GM12878 (cell line): ENCODE measurements around the gene GOLGA6A. TPM values are rescaled to one million over a fixed set of nuclear protein-coding genes. Genes with fewer than 3 reads are reported as not detected.

Source experiments
- ATAC-seq: fragments of 200-7000 bp; cut with Tn5 transposase; 3 replicates; pipeline ENCODE4 v1.9.1; 2020; ENCODE audit warnings: mild to moderate bottlenecking, moderate library complexity
- BruUV-seq: library from RNA; stranded (reverse); fragments of 400-500 nt; replicated peaks from 2 replicates; lab custom pipeline; 2021; lab: Mats Ljungman, UMichigan
- CTCF ChIA-PET: fragments of 300-600 bp; sonication (Branson Sonifier 250); formaldehyde crosslinking; extraction: SDS; loops from one replicate; lab custom pipeline; 2021; ENCODE audit warnings: inconsistent platforms; lab: Yijun Ruan, JAX
- POLR2A ChIA-PET: fragments of 350-600 bp; formaldehyde crosslinking; extraction: SDS; loops from one replicate; lab custom pipeline; 2021; ENCODE audit warnings: inconsistent platforms; lab: Charles Lee
- RAD21 ChIA-PET: fragments of 300-600 bp; sonication (Branson Sonifier 250); formaldehyde crosslinking; loops from one replicate; lab custom pipeline; 2023; ENCODE audit warnings: antibody characterized with exemption; ENCODE audit not compliant: unreplicated experiment; lab: Charles Lee
- SMC1A ChIA-PET: fragments of 300-600 bp; sonication (Branson Sonifier 250); formaldehyde crosslinking; loops from one replicate; lab custom pipeline; 2023; ENCODE audit not compliant: unreplicated experiment, uncharacterized antibody; lab: Charles Lee
- DNase-seq: peaks from one replicate; pipeline ENCODE4 v3.0.0-alpha.2; 2011; ENCODE audit warnings: low read depth, low spot score
- FAIRE-seq: peaks from 3 replicates; lab custom pipeline; 2011; peaks lifted over from hg19 to GRCh38; lab: Jason Lieb, UNC
- H2AFZ ChIP-seq: 2 replicates; pipeline ENCODE4 v1.6.0; 2011; ENCODE audit warnings: low read depth, low read length, control low read depth; ENCODE audit not compliant: control insufficient read depth
- H3K27ac ChIP-seq: 2 replicates; pipeline ENCODE4 v1.5.1; 2011; ENCODE audit warnings: control low read depth; ENCODE audit not compliant: control insufficient read depth, insufficient read depth
- H3K27me3 ChIP-seq, 2 experiments: replicated peaks in 1 of 2; 2 replicates each; pipeline versions ENCODE4 v1.6.0 to v1.6.1; 2011; ENCODE audit warnings: low read length in 1 of 2; ENCODE audit not compliant: control insufficient read depth in 2 of 2, insufficient read depth in 2 of 2
- H3K36me3 ChIP-seq, 2 experiments: 2 replicates each; pipeline ENCODE4 v1.5.1; 2011; ENCODE audit warnings: low read length in 1 of 2; ENCODE audit not compliant: control insufficient read depth in 2 of 2, insufficient read depth in 2 of 2
- H3K4me1 ChIP-seq: 2 replicates; pipeline ENCODE4 v1.6.1; 2011; ENCODE audit warnings: mild to moderate bottlenecking, low read length, moderate library complexity, mixed read lengths; ENCODE audit not compliant: control insufficient read depth, insufficient read depth
- H3K4me2 ChIP-seq: 2 replicates; pipeline ENCODE4 v1.6.0; 2011; ENCODE audit warnings: control low read depth; ENCODE audit not compliant: control insufficient read depth, insufficient read depth
- H3K4me3 ChIP-seq: fragments of 200-600 bp; sonication (generic); 2 replicates; pipeline ENCODE4 v1.5.1; 2016
- H3K79me2 ChIP-seq: 2 replicates; pipeline ENCODE4 v1.6.0; 2011; ENCODE audit warnings: low read length; ENCODE audit not compliant: control insufficient read depth, insufficient read depth
- H3K9ac ChIP-seq: 2 replicates; pipeline ENCODE4 v1.8.0; 2011; ENCODE audit warnings: low read length, control low read depth, mixed read lengths; ENCODE audit not compliant: control insufficient read depth, insufficient read depth
- H3K9me3 ChIP-seq: replicated peaks from 3 replicates; pipeline ENCODE4 v1.5.1; 2011; ENCODE audit warnings: mild to moderate bottlenecking, low read length; ENCODE audit not compliant: control insufficient read depth, insufficient read depth
- H4K20me1 ChIP-seq: 2 replicates; pipeline ENCODE4 v1.6.0; 2011; ENCODE audit not compliant: control insufficient read depth, insufficient read depth
- ATF3 ChIP-seq: IDR thresholded peaks from 2 replicates; pipeline ENCODE4 v1.6.1; 2011; ENCODE audit warnings: low read depth, mild to moderate bottlenecking, low read length, moderate library complexity, borderline replicate concordance; ENCODE audit errors: extremely low read depth
- CREB1 ChIP-seq: IDR thresholded peaks from 2 replicates; pipeline ENCODE4 v1.6.1; 2012; ENCODE audit warnings: low read depth, mild to moderate bottlenecking, inconsistent platforms
- EP300 ChIP-seq, 2 experiments: fragments of 150-350 bp in 1 of 2; IDR thresholded peaks; 2 replicates each; pipeline ENCODE4 v1.6.1; 2011 to 2012; ENCODE audit warnings: low read depth in 2 of 2, low read length in 2 of 2, borderline replicate concordance in 1 of 2, improper control_type of control experiment in 1 of 2, inconsistent platforms in 1 of 2; ENCODE audit not compliant: control insufficient read depth in 1 of 2
- MTA2 ChIP-seq: fragments of 450-650 bp; IDR thresholded peaks from 2 replicates; pipeline ENCODE4 v1.6.1; 2016; ENCODE audit warnings: low read depth, mild to moderate bottlenecking, moderate library complexity
- PBX3 ChIP-seq: IDR thresholded peaks from 2 replicates; pipeline ENCODE4 v1.6.1; 2011; ENCODE audit warnings: mild to moderate bottlenecking, low read depth, low read length, moderate library complexity; ENCODE audit not compliant: insufficient replicate concordance
- POLR2AphosphoS2 ChIP-seq: IDR thresholded peaks from 2 replicates; pipeline ENCODE4 v1.6.1; 2011; ENCODE audit warnings: low read depth, mild to moderate bottlenecking, low read length, improper control_type of control experiment, moderate library complexity
- YBX1 ChIP-seq: fragments of 450-650 bp; IDR thresholded peaks from 2 replicates; pipeline ENCODE4 v1.6.1; 2016; ENCODE audit warnings: antibody characterized with exemption
- ZNF622 ChIP-seq: fragments of 450-650 bp; IDR thresholded peaks from 2 replicates; pipeline ENCODE4 v1.6.1; 2017; ENCODE audit warnings: mild to moderate bottlenecking, inconsistent platforms
- whole genome bisulfite sequencing: methylation state at CpG from one replicate; pipeline ENCODE4 v1.1.6; 2016; ENCODE audit warnings: low lambda C conversion rate; ENCODE audit not compliant: insufficient replicate concordance, insufficient coverage; ENCODE audit errors: missing lambda C conversion rate; 5-methylcytosine and 5-hydroxymethylcytosine counted together
- in situ Hi-C: fragments of 300-500 bp; cut with MboI; formaldehyde crosslinking; loops from 9 replicates; pipeline ENCODE4 v1.14.3; 2018; ENCODE audit warnings: mixed read lengths
- intact Hi-C: fragments of 100-400 bp; cut with micrococcal nuclease; formaldehyde crosslinking; loops from one replicate; pipeline ENCODE4 v1.14.2; 2022; ENCODE audit not compliant: unreplicated experiment
- polyA plus RNA-seq, 11 experiments: library from polyadenylated mRNA; depleted of rRNA in 4 of 11; unstranded in 6 of 11; stranded (reverse) in 5 of 11; fragments of >200 nt; fragmentation: Nextera tagmentation in 4 of 11; fragmentation: Illumina TruSeq in 1 of 11; extraction: Ambion mirVana in 4 of 11; extraction: Trizol in 1 of 11; gene quantifications; 1 replicate in 1 of 11; 2 replicates in 10 of 11; pipeline versions ENCODE4 v1.2.1 to v1.2.3, GENCODE V29; 2011 to 2016; ENCODE audit warnings: inconsistent platforms in 2 of 11, missing spikeins in 2 of 11, low read depth in 1 of 11
- total RNA-seq, 4 experiments: library from RNA; depleted of rRNA in 3 of 4; stranded (reverse); fragments of >200 nt in 3 of 4; fragmentation: Illumina TruSeq in 1 of 4; extraction: Trizol in 1 of 4; gene quantifications; 2 replicates each; pipeline versions ENCODE4 v1.2.1 to v1.2.3, GENCODE V29; 2013 to 2021
- TF ChIP-seq, protein P1 (sequence below): fragments of 450-650 bp; IDR thresholded peaks from 2 replicates; pipeline ENCODE4 v1.6.1; 2016; ENCODE audit warnings: mild to moderate bottlenecking

Gene GOLGA6A
- total and polyA plus RNA-seq, 10 of the 15 experiments (the other 5 are each of a cell fraction or from before 2014, with no cell fraction given) = not detected

DNA sequence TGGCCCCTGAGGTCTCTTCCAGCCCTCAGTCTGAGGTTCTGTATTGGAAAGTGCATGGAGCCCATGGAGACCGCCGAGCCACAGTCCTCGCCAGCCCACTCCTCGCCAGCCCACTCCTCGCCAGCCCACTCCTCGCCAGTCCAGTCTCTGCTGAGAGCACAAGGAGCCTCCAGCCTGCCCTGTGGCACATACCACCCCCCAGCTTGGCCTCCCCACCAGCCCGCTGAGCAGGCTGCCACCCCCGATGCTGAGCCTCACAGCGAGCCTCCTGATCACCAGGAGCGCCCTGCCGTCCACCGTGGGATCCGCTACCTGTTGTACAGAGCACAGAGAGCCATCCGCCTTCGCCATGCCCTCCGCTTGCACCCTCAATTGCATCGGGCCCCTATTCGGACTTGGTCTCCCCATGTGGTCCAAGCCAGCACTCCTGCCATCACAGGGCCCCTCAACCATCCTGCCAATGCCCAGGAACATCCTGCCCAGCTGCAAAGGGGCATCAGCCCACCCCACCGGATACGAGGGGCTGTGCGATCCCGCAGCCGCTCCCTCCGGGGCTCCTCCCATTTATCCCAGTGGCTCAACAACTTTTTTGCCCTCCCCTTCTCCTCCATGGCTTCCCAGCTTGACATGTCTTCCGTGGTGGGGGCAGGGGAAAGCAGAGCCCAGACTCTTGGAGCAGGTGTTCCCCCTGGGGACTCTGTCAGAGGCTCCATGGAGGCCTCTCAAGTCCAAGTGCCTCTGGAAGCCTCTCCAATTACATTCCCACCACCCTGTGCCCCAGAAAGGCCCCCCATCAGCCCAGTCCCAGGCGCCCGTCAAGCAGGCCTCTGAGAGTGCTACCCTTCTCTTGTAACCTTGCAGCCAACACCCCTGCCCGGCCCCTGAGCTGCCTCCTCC lies 47.0 kb downstream of the GOLGA6A start:
- in situ Hi-C loops = no loop called here
- POLR2A ChIA-PET = no interaction called here

DNA sequence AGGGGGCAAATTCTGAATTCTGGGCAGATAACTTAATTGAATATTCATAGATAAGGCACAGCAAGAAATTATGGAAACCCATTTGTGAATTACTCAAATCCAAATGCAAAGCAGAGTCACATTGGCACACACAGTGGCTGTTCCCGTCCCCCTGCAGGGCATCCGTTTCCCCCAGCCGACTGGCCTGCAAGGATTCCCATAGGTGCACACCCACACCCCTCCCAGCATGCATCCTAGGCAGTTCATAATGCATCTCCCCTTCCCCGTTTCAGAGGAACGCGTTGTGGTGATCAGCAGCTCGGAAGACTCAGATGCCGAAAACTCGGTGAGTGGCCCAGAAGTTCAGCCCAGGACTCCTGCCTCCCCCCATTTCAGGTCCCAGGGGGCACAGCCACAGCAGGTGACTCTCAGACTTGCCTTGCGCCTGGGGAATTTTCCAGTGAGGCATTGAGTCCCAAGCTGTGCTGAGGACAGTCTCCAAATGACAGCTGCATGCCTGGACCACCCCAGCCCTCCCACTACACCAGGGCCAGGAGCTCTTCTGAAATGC lies 48.1 kb downstream of the GOLGA6A start:
- Histone ChIP-seq H3K4me2 (no peak overlapping the region), H3K27me3 (no peaks in the 10 kb centered on the region), H3K27ac (no peak overlapping the region), H4K20me1 (no peaks in the 10 kb centered on the region; the same call in 1 of the 2 replicates), H3K4me3 (no peak overlapping the region), H3K79me2 (no peaks in the 10 kb centered on the region), H3K9ac (no peak overlapping the region), H3K36me3 (peaks cover 34 to 42% of the 10 kb centered on the region in 2 experiments)
- CTCF ChIA-PET = interaction anchor here (1.4 kb wide), 1 partner anchor 14 kb away, joined by 5 read pairs; no protein-coding TSS in a partner anchor
- ATAC-seq (no peak), FAIRE-seq (no peak), DNase-seq (no peak)
- BruUV-seq = no TSS peak
- SMC1A ChIA-PET = no interaction called here
- in situ Hi-C loops = no loop called here
- TF ChIP-seq MTA2 (no peak), PBX3 (no peak), CREB1 (no peak), YBX1 (no peak), EP300 (IDR thresholded peaks at IDR 0.05; ENCODE audit: borderline replicate concordance in 1 of 2, control insufficient read depth in 1 of 2, low read depth in 2 of 2, low read length in 2 of 2) (no peak), ATF3 (no peak), POLR2AphosphoS2 (no peak)
- TF ChIP-seq, protein P1, sequence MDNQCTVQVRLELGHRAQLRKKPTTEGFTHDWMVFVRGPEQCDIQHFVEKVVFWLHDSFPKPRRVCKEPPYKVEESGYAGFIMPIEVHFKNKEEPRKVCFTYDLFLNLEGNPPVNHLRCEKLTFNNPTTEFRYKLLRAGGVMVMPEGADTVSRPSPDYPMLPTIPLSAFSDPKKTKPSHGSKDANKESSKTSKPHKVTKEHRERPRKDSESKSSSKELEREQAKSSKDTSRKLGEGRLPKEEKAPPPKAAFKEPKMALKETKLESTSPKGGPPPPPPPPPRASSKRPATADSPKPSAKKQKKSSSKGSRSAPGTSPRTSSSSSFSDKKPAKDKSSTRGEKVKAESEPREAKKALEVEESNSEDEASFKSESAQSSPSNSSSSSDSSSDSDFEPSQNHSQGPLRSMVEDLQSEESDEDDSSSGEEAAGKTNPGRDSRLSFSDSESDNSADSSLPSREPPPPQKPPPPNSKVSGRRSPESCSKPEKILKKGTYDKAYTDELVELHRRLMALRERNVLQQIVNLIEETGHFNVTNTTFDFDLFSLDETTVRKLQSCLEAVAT = no peak
- TF ChIP-seq, all 136 proteins: peak for 0
- WGBS = 93% methylated on average over 10 of the region's 10 CpGs
- Histone ChIP-seq H2AFZ (no peak overlapping the region), H3K4me1 (no peaks in the 10 kb centered on the region), H3K9me3 (no peaks in the 10 kb centered on the region)
- intact Hi-C loops = no loop called here
- RAD21 ChIA-PET = interaction anchor here (0.7 kb wide), 1 partner anchor 61 kb away, joined by 3 read pairs; no protein-coding TSS in a partner anchor
- POLR2A ChIA-PET = no interaction called here

More for the DNA sequence above, 47.0 kb downstream of the GOLGA6A start:
- no peak for TF ChIP-seq ZNF622
- TF ChIP-seq, all 136 proteins: peak for 0
- Histone ChIP-seq H3K4me3 (no peak overlapping the region), H3K9ac (no peak overlapping the region), H3K36me3 (peaks cover 31 to 37% of the 10 kb centered on the region in 2 experiments), H3K4me2 (no peak overlapping the region), H3K27me3 (no peaks in the 10 kb centered on the region), H3K4me1 (no peaks in the 10 kb centered on the region), H3K27ac (no peak overlapping the region), H2AFZ (no peak overlapping the region), H4K20me1 (no peaks in the 10 kb centered on the region; the same call in 1 of the 2 replicates), H3K9me3 (no peaks in the 10 kb centered on the region), H3K79me2 (no peaks in the 10 kb centered on the region)
- intact Hi-C loops = no loop called here
- SMC1A ChIA-PET = no interaction called here
- DNase-seq = no peak
- RAD21 ChIA-PET = interaction anchor here (5.5 kb wide), 1 partner anchor 62 kb away, joined by 28 read pairs; no protein-coding TSS in a partner anchor
- FAIRE-seq = no peak
- CTCF ChIA-PET = interaction anchor here (1.2 to 1.8 kb wide), 3 partner anchors 13 to 62 kb away, joined by 3 to 11 read pairs (median 5); no protein-coding TSS in a partner anchor
- WGBS = 96% methylated on average over 27 of the region's 28 CpGs
- BruUV-seq = no TSS peak
- no peak for ATAC-seq
